ENCODE data around the gene LAMA3. TPM values are rescaled to one million over a fixed set of nuclear protein-coding genes. Genes with fewer than 3 reads are reported as not detected.

The LAMA3 gene
- total RNA-seq, 1 experiment from 2014 or later = 5.6 TPM

DNA sequence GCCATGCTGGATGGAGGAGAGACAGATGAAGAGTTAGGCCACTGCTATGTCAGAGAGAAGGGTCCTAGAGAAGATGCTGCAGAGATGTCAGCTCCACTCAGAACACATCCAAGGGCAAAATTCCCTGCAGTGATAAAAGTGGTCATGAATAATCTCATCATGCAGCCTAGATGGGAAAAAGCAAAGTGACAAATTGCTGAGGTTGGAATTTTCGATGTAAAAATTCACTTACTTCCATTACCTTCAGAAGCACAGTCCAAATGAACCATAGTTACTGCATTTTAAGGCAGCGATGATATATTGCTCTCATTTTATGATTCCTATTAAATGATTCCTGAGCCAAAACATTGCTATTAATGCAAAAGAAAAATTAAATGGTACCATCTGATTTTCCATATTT is 43.0 kb upstream of the LAMA3 start:
- intact Hi-C loops (cut with micrococcal nuclease) = no loop called here
- CTCF ChIA-PET = no interaction called here

More for the DNA sequence above, 43.0 kb upstream of the LAMA3 start:
- no peaks in the 10 kb centered on the region for H4K20me1 ChIP-seq (ENCODE audit: insufficient read depth)
- TF ChIP-seq EGR1 (IDR thresholded peaks at IDR 0.05; ENCODE audit: low read depth) = no peak
- no peak for TF ChIP-seq ELF1 (IDR thresholded peaks at IDR 0.05; ENCODE audit: borderline replicate concordance, low read depth)
- no peak for TF ChIP-seq CBX3 (IDR thresholded peaks at IDR 0.05; ENCODE audit: low read depth)
- no peak for TF ChIP-seq SIN3A (IDR thresholded peaks at IDR 0.05; ENCODE audit: low read depth)
- TF ChIP-seq, protein P1, sequence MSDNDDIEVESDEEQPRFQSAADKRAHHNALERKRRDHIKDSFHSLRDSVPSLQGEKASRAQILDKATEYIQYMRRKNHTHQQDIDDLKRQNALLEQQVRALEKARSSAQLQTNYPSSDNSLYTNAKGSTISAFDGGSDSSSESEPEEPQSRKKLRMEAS (IDR thresholded peaks at IDR 0.05) = no peak
- no peak for TF ChIP-seq POLR2A (IDR thresholded peaks at IDR 0.05; ENCODE audit: borderline replicate concordance, extremely low read depth, insufficient read depth, insufficient read length)
- TF ChIP-seq EZH2 (IDR thresholded peaks at IDR 0.05) = no peak
- TF ChIP-seq ZFX (IDR thresholded peaks at IDR 0.05) = no peak
- no peak for TF ChIP-seq RAD21 (IDR thresholded peaks at IDR 0.05; ENCODE audit: low read depth)
- TF ChIP-seq POLR2AphosphoS5 (IDR thresholded peaks at IDR 0.05; ENCODE audit: low read depth, low read length) = no peak
- TF ChIP-seq YY1 (IDR thresholded peaks at IDR 0.05; ENCODE audit: extremely low read depth, insufficient replicate concordance, low read depth, low read length) = no peak
- TF ChIP-seq SP1 (IDR thresholded peaks at IDR 0.05; ENCODE audit: low read depth) = no peak
- TF ChIP-seq, protein P2, sequence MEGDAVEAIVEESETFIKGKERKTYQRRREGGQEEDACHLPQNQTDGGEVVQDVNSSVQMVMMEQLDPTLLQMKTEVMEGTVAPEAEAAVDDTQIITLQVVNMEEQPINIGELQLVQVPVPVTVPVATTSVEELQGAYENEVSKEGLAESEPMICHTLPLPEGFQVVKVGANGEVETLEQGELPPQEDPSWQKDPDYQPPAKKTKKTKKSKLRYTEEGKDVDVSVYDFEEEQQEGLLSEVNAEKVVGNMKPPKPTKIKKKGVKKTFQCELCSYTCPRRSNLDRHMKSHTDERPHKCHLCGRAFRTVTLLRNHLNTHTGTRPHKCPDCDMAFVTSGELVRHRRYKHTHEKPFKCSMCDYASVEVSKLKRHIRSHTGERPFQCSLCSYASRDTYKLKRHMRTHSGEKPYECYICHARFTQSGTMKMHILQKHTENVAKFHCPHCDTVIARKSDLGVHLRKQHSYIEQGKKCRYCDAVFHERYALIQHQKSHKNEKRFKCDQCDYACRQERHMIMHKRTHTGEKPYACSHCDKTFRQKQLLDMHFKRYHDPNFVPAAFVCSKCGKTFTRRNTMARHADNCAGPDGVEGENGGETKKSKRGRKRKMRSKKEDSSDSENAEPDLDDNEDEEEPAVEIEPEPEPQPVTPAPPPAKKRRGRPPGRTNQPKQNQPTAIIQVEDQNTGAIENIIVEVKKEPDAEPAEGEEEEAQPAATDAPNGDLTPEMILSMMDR (IDR thresholded peaks at IDR 0.05 in 2 of 3, conservative IDR thresholded peaks at IDR 0.05 in 1 of 3; ENCODE audit: borderline replicate concordance in 1 of 3, insufficient read depth in 1 of 3, low read depth in 2 of 3, low read length in 2 of 3) = no peak
- no peak for TF ChIP-seq SRF (IDR thresholded peaks at IDR 0.05; ENCODE audit: low read depth)
- TF ChIP-seq CEBPB (IDR thresholded peaks at IDR 0.05; ENCODE audit: low read depth) = no peak
- TF ChIP-seq TCF7L2 (IDR thresholded peaks at IDR 0.05; ENCODE audit: borderline replicate concordance, extremely low read depth, insufficient read depth, insufficient read length) = no peak
- TF ChIP-seq ZBTB33 (IDR thresholded peaks at IDR 0.05; ENCODE audit: extremely low read depth, insufficient replicate concordance, low read length) = no peak
- TF ChIP-seq, protein P3, sequence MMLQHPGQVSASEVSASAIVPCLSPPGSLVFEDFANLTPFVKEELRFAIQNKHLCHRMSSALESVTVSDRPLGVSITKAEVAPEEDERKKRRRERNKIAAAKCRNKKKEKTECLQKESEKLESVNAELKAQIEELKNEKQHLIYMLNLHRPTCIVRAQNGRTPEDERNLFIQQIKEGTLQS (IDR thresholded peaks at IDR 0.05) = no peak
- no peak for TF ChIP-seq JUND (IDR thresholded peaks at IDR 0.05)
- no peak for TF ChIP-seq REST (IDR thresholded peaks at IDR 0.05; ENCODE audit: low read depth)
- H3K4me1 ChIP-seq (ENCODE audit: control insufficient read depth in 1 of 2, insufficient read depth in 2 of 2, low read length in 2 of 2) = no peaks in the 10 kb centered on the region
- DNase-seq (ENCODE audit: low read depth, low spot score) = no peak
- no peaks in the 10 kb centered on the region for H3K79me2 ChIP-seq (ENCODE audit: insufficient read depth, low read length)
- RAD21 ChIA-PET (ENCODE audit: low non-redundant PET in 1 of 2, low total read pairs in 2 of 2, uncharacterized antibody in 2 of 2, unreplicated experiment in 2 of 2) = no interaction called here
- H3K36me3 ChIP-seq (ENCODE audit: control insufficient read depth in 1 of 2, insufficient read depth in 2 of 2, low read length in 2 of 2) = no peaks in the 10 kb centered on the region
- no peak overlapping the region for H3K27ac ChIP-seq (ENCODE audit: low read depth, low read length)
- no peak overlapping the region for H3K4me2 ChIP-seq (ENCODE audit: low read length)
- no peak overlapping the region for H2AFZ ChIP-seq (ENCODE audit: low read depth, low read length, poor library complexity, severe bottlenecking)
- no TSS peak for BruUV-seq (replicated peaks)
- POLR2A ChIA-PET = no interaction called here
- no peak overlapping the region for H3K9ac ChIP-seq (ENCODE audit: low read length)
- ATAC-seq = no peak
- no peaks in the 10 kb centered on the region for H3K9me2 ChIP-seq (ENCODE audit: insufficient read depth)
- H3K4me3 ChIP-seq (replicated peaks in 1 of 2; ENCODE audit: low read depth in 1 of 2, low read length in 2 of 2) = no peak overlapping the region
- no peaks in the 10 kb centered on the region; a peak in 1 of 4 replicates for H3K9me3 ChIP-seq (ENCODE audit: control insufficient read depth in 1 of 2, insufficient read depth in 1 of 2, low read depth in 1 of 2, low read length in 2 of 2)
- no peaks in the 10 kb centered on the region for H3K27me3 ChIP-seq (ENCODE audit: insufficient read depth, low read length)

Measured in HCT116 (cell line).